Subcutaneous abdominal adipose tissue (tissue), 5 donors: ENCODE results near the gene EEIG1.

Source experiments
- H3K27ac ChIP-seq: one replicate; pipeline ENCODE4 v1.7.0; 2013; ENCODE audit warnings: low read depth, mild to moderate bottlenecking, inconsistent platforms, low read length, moderate library complexity
- H3K27me3 ChIP-seq, 5 donors: one replicate each; pipeline ENCODE4 v1.7.0; 2013; ENCODE audit warnings: low read length in 5 of 5, inconsistent platforms in 1 of 5; ENCODE audit not compliant: control insufficient read depth in 5 of 5, insufficient read depth in 4 of 5
- H3K36me3 ChIP-seq, 5 donors: one replicate each; pipeline ENCODE4 v1.7.0; 2013; ENCODE audit warnings: low read length in 5 of 5; ENCODE audit not compliant: control insufficient read depth in 5 of 5, insufficient read depth in 5 of 5
- H3K4me1 ChIP-seq, 5 donors: one replicate each; pipeline ENCODE4 v1.7.0; 2013; ENCODE audit warnings: low read length in 5 of 5, mild to moderate bottlenecking in 3 of 5, moderate library complexity in 1 of 5; ENCODE audit not compliant: control insufficient read depth in 5 of 5, insufficient read depth in 5 of 5
- H3K4me3 ChIP-seq, 5 donors: one replicate each; pipeline ENCODE4 v1.7.0; 2013; ENCODE audit warnings: low read length in 5 of 5, low read depth in 1 of 5
- H3K9ac ChIP-seq, 5 donors: one replicate each; pipeline ENCODE4 v1.7.0; 2013; ENCODE audit warnings: low read length in 5 of 5, mild to moderate bottlenecking in 4 of 5, moderate library complexity in 3 of 5
- H3K9me3 ChIP-seq, 5 donors: one replicate each; pipeline ENCODE4 v1.7.0; 2013; ENCODE audit warnings: low read length in 5 of 5; ENCODE audit not compliant: control insufficient read depth in 5 of 5
- donor health status: healthy.
- donor health status: healthy.
- donor health status: healthy.
- donor health status: healthy.
- donor health status: healthy.

Gene EEIG1

DNA sequence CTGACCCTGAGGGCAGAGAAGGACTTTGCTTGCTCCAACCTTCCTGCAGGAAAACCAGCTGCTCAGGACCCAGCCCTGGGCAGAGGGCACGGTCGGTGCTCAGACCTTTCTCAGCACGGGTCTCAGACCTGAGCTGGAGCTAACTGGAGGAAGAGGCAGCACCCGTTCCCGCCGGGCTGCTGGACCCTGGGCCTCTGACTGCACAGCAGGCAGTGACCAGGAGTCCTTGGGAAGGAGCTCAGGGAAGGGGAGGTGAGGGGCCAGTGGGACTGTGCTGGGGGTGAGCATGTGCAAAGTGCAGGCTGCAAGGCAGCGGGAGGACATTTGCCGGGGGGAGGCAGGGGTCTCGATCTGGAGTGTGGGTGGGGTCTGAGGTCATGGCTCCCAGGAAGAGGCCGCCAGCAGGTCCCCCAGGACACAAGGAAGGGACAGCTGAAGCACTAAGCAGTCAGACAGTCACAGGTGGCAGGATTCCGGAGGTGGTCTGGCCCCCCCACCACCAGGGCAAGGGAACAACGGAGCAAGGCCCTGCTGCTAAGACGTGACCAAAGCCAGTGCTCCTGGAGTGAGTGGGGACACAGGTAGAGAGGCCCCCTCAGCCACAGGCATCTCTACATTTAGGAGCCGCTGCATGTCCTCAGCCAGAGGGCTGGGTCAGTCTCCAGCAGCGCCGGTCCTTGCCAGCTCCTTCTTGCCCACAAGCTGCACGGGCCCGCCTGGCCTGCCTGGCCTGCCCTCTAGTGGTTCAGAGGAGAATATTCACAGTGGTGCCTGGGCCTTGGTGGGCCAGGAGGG, 38.4 kb downstream of the EEIG1 start:
- H3K27ac ChIP-seq = no peak overlapping the region
- peaks cover 0 to 18% (median 16%) of the 10 kb centered on the region in 5 donors for H3K36me3 ChIP-seq

DNA sequence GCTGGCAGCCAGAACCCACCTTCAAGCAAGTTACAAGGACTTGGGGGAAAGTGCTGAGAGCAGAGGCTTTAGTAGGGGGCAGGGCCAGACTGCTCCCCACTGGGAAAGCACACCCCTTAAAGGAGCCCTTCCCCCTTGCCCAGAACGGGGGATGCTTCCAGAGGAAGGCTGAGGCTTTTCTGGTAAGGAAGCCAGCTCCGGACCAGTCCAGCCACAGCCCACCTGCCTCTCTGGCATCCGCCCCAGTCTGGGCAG, 38.9 kb downstream of the EEIG1 start:
- H3K4me1 ChIP-seq = peaks cover 6 to 29% (median 14%) of the 10 kb centered on the region in 5 donors
- H3K9me3 ChIP-seq = no peaks in the 10 kb centered on the region
- no peaks in the 10 kb centered on the region for H3K27me3 ChIP-seq
- no peak overlapping the region for H3K9ac ChIP-seq
- peaks cover 0 to 18% (median 16%) of the 10 kb centered on the region in 5 donors for H3K36me3 ChIP-seq
- H3K4me3 ChIP-seq = no peak overlapping the region
- H3K27ac ChIP-seq = no peak overlapping the region

More for the DNA sequence above, 38.4 kb downstream of the EEIG1 start:
- H3K9ac ChIP-seq = no peak overlapping the region
- H3K9me3 ChIP-seq = no peaks in the 10 kb centered on the region
- no peak overlapping the region for H3K4me3 ChIP-seq
- peaks cover 4 to 24% (median 9%) of the 10 kb centered on the region in 5 donors for H3K4me1 ChIP-seq
- H3K27me3 ChIP-seq = no peaks in the 10 kb centered on the region

DNA sequence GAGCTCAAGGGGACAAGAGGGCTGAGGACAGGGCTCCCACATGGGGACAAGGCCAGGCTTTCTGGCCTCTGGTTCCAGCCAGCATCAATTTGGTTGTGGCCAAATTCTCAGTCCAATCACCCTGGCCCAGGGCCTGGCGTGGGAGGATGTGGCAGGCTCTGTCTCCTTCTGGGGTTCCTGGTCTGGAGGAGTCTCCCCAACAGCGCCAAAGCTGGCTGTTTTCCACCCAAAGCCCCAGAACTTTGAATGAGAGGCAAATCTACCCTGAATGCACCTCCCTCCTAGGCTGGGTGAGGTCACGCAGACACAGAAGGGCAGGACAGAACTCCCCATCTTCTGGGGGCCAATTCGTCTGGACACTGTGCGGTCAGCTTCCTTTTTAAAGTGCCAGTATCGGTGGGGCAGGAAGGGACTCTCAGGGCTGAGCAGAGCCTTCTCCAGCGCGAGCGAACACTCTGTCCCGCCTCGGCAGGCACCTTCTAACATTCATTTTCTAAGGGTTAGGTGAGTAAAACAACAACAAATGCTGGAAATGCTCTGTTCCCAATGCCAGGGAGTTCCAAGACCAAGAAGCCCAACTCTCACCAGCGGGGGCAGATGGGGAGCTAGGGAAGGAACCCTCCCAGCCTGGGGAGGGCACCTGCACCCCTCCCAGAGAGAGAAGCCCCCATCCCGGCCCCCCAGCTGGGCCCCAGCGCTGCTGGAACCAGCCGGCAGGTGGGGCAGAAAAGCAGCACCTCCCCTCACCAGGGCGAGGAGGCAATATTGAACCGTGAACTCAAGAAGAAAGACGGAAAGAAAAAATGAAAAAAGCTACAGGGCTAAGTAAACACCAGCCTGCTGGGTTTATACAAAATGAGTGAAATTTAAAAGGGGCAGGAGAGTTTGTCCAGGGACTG, 39.5 kb downstream of the EEIG1 start:
- H3K4me1 ChIP-seq = peaks cover 9 to 35% (median 20%) of the 10 kb centered on the region in 5 donors
- no peaks in the 10 kb centered on the region for H3K9me3 ChIP-seq
- peaks cover 0 to 19% (median 16%) of the 10 kb centered on the region in 5 donors for H3K36me3 ChIP-seq
- no peak overlapping the region for H3K4me3 ChIP-seq
- H3K27ac ChIP-seq = no peak overlapping the region
- no peak overlapping the region for H3K9ac ChIP-seq
- no peaks in the 10 kb centered on the region for H3K27me3 ChIP-seq

DNA sequence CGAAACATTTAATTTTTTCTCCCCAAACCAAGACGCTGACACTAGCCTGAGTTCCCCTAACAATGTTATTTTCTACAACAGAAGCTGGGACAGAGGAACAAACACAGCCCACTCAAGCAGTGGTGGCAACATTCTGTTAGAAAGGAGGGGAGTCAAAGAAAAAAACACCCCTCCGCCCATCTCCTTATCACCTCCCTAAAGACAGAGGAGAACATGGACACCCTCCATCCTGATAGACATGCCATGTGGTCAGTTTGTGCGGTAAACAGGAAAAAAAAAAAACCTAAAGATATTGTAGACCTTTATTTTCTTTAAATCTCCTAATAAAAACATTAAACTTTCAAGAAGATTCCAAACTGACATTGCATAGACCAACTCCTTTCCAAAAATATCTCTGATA, 40.2 kb downstream of the EEIG1 start:
- no peak overlapping the region for H3K4me3 ChIP-seq
- H3K27me3 ChIP-seq = no peaks in the 10 kb centered on the region
- H3K9ac ChIP-seq = no peak overlapping the region
- peaks cover 0 to 21% (median 16%) of the 10 kb centered on the region in 5 donors for H3K36me3 ChIP-seq
- peaks cover 9 to 40% (median 27%) of the 10 kb centered on the region in 5 donors for H3K4me1 ChIP-seq
- H3K27ac ChIP-seq = no peak overlapping the region
- no peaks in the 10 kb centered on the region for H3K9me3 ChIP-seq

DNA sequence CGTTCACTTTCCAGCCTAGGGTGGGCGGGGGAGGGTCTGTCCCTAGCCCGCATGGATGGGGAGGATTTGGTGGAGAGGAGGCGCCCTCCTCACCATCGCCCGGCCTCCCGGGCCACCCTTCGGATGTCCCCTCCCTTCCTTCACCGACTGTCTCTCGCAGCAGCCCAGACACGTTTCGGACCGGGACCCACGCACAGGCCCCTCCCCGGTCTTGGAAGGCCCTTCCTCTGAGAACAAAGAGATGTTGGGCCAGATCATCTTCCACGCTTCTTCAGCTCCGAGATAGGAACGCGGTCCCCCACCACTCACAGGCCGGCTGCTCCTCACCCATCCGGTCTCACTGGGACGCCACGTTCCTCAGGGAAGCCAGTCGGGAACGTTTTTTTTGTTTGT, 42.5 kb downstream of the EEIG1 start:
- peaks cover 0 to 22% (median 4%) of the 10 kb centered on the region in 5 donors for H3K36me3 ChIP-seq

DNA sequence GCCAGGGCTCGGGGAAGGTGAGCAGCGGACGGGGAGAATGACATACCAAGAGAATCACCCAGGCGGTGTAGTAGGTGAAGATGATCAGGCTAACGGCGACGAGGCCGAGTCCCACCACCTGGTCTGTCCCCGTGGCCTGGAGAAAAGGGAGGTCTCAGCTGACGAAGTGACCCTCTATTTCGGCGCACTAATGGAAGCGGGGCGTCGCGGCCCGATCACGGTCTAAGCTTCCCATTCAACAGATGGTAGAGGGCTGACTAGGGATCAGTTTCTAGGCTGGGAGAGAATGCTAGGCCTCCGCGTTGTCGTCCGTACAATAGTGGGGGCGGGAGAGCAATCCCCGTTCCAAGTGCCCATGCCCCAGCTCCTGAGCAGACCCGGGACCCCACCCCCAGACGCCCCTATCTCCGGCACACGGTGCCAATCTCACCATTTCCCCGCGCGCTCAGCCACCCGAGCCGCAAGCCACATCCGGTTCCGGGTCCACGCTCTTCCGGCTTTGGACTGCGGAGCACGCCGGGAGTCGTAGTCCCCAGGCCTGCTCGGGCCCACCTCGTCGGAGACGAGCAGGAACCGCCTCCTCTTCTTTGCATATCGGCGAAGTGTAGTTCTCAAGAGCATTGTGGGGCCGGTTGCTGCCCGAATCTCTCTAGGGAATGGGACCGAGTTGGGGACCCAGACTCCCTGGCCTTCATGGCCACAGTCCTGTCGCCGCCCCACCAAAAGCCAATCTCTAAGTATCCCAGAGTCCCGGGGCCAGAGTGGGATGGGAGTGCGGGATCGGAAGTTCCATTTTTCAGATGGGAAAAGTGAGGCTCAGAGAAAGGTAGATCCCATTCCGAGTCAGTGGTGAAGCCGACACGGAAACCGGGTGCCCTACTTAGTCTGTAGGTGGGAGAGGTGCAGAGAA, 43.1 kb downstream of the EEIG1 start, which contains the start of gene DPM2:
DPM2 (minus strand) TSS at position 467 of the 910 bp plus-strand sequence; CDS start at position 433, 34 bp downstream.
- peak within 1 kb of the TSS; percentile 66 to 93 (median 84) for H3K9ac ChIP-seq
- no peaks in the 10 kb centered on the region for H3K27me3 ChIP-seq
- H3K9me3 ChIP-seq = no peaks in the 10 kb centered on the region
- peak within 1 kb of the TSS; percentile 73 to 96 (median 94) for H3K4me3 ChIP-seq
- H3K4me1 ChIP-seq = peaks cover 7 to 34% (median 29%) of the 10 kb centered on the region in 5 donors
- H3K36me3 ChIP-seq = peaks cover 0 to 19% (median 4%) of the 10 kb centered on the region in 5 donors
- peak within 1 kb of the TSS; percentile 46 for H3K27ac ChIP-seq

More for the DNA sequence above, 42.5 kb downstream of the EEIG1 start:
- H3K9ac ChIP-seq = peak overlapping the region in 4 of 5 donors; percentile 66 to 93 (median 88)
- H3K4me1 ChIP-seq = peaks cover 7 to 39% (median 29%) of the 10 kb centered on the region in 5 donors
- no peaks in the 10 kb centered on the region for H3K27me3 ChIP-seq
- peak overlapping the region; percentile 73 to 95 (median 81) for H3K4me3 ChIP-seq
- no peaks in the 10 kb centered on the region for H3K9me3 ChIP-seq
- no peak overlapping the region for H3K27ac ChIP-seq

DNA sequence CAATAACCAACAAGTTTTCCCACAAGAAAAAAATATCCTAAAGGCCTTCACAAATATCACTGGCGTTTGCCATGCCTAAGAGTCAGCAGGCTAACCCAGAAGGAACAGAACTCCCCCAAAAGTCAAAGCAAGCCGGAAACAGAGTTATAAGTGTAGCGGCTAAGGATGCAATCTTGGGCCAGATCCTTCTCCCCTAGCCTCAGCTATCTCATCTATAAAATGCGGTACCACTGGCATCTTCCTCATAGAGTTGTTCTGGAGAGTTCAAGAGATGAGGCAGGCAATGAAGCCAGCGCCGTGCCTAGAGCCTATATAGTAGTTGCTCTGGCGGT, 43.8 kb downstream of the EEIG1 start:
- peaks cover 0 to 16% (median 4%) of the 10 kb centered on the region in 5 donors for H3K36me3 ChIP-seq
- peak overlapping the region; percentile 73 to 96 (median 94) for H3K4me3 ChIP-seq
- no peaks in the 10 kb centered on the region for H3K9me3 ChIP-seq
- peak overlapping the region; percentile 66 to 93 (median 84) for H3K9ac ChIP-seq
- H3K4me1 ChIP-seq = peaks cover 7 to 31% (median 29%) of the 10 kb centered on the region in 5 donors
- H3K27me3 ChIP-seq = no peaks in the 10 kb centered on the region
- H3K27ac ChIP-seq = peak overlapping the region; percentile 46

DNA sequence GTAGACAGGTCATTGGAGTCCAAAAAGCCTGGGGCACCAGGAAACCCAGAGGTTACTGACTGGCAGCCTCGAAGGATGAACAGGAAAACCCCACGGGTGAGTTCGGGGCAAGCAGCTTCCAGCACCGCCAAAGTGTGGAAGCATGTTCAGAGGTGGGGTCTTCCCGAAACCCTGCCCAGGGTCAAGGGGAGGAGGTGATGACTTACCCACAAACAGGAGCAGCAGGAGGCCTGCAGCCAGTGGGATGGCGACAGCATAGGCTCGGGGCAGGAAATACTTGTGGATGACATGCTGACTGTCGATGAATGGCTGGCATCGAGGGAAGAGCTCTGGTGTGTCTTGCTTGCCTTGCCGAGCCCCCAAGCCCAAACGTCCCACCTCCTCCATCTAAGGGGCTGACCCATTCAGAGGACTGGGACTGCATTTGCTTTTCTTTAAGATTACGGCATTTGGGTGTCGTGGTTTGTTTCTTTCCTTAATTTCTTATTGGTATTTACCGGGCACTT, 44.4 kb downstream of the EEIG1 start:
- Histone ChIP-seq H3K27ac (no peak overlapping the region), H3K4me1 (peaks cover 7 to 35% (median 29%) of the 10 kb centered on the region in 5 donors), H3K9ac (peak overlapping the region in 4 of 5 donors; percentile 66 to 93 (median 88)), H3K4me3 (peak overlapping the region in 4 of 5 donors; percentile 35 to 94 (median 77)), H3K27me3 (peaks cover 0 to 3% (median 0%) of the 10 kb centered on the region in 5 donors), H3K36me3 (peaks cover 0 to 16% (median 4%) of the 10 kb centered on the region in 5 donors), H3K9me3 (no peaks in the 10 kb centered on the region)

DNA sequence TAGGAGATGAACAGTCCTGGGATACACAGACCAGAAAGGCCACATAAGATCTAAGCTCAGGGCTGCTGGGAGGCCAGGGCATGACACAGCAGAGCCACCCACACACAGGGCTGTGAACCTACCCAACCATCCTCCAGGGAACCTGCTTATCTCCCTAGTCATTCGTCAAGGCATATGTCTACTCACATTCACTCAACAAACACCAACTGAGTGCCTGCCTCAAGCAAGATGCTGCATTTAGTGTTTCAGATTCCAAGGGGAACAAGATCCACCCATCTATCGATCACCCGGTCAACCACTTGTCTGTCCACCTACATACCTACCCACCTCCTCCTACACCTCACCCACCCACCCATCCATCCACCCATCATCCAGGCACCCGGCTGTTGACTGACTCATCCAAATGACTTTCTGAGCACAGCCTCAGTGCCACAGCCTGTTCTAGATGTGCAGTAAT, 45.0 kb downstream of the EEIG1 start:
- Histone ChIP-seq H3K27ac (no peak overlapping the region), H3K9ac (peak overlapping the region in 1 of 5 donors; percentile 83), H3K36me3 (peaks cover 0 to 16% (median 4%) of the 10 kb centered on the region in 5 donors), H3K4me1 (peaks cover 7 to 41% (median 35%) of the 10 kb centered on the region in 5 donors), H3K9me3 (no peaks in the 10 kb centered on the region), H3K4me3 (peak overlapping the region in 1 of 5 donors; percentile 8), H3K27me3 (peaks cover 0 to 8% (median 0%) of the 10 kb centered on the region in 5 donors)
